HG02852 (cell line): ENCODE results near the gene SOCS6.
"Not testable (repeated sequence)": the region's sequence is repeated elsewhere in the genome, so short reads cannot be mapped to it uniquely, and the experiment has no call there.

Experiments used
- ATAC-seq: cut with Tn5 transposase; IDR thresholded peaks from one replicate; pipeline ENCODE4 v1.9.1; 2021; ENCODE audit warnings: mild to moderate bottlenecking, moderate library complexity; ENCODE audit not compliant: unreplicated experiment

Gene SOCS6

DNA sequence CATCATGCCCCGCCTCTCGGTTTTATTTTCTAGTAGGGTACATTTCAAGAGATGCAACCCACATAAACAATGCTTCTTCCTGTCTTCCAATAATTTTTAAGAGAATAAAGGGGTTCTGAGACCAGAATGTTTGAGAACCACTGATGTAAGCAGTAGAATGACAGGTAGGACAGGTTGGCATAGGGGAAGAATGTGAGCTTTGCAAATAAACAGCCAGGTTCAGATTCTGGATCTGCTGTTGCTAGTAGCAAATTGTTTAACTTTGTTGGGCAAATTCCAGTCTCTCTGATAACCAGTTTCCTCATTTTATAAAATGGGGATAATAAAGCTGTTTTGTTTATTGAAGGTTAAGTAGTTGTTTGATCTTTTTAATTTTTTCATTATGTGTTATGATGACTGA is 32.8 kb downstream of the SOCS6 start:
- ATAC-seq, result no peak

DNA sequence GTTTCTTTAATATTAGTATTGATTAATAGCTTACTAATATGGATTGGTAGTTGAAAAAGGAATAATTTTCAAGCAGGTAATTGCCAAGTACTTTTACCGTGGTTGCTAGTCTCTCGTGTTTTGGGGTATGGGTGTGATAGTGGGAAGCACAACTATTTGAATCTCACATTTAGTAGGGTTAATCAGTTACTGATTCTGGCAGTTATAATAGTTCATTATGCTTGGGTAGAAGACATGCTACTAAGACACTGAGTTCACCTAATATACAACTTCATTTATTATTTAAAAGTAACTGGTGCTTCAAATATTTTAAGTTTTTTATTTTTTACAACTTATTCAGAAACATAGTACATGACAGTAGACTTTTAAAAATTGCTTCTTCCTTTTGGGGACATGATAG is 33.5 kb downstream of the SOCS6 start:
- no peak for ATAC-seq

DNA sequence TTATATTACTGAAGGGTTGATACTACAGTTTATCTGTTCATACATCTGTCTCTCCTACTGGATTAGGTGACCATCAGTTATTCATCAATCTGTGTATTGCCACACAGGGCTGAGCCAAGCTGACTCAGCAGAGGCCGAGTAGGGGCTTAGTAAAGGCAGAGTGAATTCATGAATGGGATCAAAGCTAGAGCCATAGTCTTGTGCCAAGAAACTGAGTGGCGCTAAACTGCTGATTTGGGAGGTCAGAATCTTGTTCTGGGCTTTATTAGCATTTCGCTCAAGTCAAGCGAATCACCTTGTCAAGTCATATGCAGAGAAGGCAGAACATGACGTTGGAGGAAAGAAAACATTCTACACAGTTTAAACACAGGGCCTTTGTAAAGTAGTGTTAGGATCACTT is 34.1 kb downstream of the SOCS6 start:
- no peak for ATAC-seq

DNA sequence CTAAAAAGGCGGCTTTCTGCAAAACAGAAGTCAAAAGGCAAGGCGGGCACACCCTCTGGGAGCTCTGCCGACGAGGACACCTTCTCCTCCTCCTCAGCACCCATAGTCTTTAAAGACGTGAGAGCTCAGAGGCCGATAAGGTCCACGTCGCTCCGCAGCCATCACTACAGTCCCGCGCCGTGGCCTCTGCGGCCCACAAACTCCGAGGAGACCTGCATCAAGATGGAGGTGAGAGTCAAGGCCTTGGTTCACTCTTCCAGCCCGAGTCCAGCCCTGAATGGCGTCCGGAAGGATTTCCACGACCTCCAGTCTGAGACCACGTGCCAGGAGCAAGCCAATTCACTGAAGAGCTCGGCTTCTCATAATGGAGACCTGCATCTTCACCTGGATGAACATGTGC is 36.1 kb downstream of the SOCS6 start:
- ATAC-seq, result no peak

DNA sequence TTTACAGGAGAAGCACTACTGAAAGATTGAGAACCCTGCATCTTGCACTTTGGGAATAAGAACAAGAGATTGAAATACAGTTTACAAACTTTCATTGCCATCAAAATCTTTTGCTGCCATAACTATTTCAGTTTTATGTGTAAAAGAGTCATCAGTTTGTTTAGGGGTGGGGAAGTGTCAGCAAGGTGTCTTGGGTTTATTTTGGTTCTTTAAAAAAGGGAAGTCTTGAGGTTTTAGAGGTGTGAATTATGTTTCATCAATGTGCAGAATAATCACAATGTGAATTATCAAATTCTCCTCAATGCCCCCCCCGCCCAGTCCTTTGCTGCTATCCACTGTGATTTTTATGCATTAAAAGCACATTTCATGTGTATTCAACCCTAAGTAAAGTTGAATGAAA is 37.4 kb downstream of the SOCS6 start:
- no peak for ATAC-seq

DNA sequence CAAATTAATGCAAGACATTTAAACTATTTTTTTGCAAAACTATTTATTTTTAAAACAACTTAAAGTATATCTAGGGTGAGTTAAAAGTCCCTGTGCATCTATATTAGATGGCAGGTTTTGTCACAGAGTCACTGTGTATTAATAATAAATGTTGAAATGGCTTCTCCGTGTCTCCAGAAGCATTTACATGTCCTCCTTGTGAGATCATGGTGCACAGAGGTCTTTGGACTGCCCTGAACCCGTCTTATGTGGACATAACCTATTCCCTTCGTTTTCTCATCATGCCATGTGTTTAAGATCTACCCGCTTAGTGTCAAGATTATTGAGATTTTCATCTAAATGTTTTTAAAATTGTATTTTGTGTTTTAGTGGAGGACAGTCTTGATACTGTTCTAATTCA is 39.3 kb downstream of the SOCS6 start:
- ATAC-seq, result no peak

DNA sequence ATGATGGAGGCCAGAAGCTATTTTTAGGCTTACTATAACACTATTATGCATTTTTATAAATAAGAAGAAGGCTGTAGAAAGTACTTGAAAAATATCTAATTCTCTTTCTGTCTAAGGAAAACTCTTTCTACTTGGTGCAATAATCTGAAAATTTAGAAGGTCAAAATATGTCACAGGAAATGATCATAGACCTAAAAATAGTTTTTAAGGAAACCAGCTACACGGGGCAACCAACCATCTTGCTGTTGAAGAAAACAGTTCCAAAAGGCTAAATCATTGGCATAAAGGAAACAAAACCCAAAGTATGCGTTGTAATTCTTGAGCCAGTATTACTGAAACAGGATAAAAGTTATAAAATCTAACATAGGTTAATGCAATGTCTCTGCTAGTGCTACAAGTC is 40.2 kb downstream of the SOCS6 start:
- no peak for ATAC-seq

DNA sequence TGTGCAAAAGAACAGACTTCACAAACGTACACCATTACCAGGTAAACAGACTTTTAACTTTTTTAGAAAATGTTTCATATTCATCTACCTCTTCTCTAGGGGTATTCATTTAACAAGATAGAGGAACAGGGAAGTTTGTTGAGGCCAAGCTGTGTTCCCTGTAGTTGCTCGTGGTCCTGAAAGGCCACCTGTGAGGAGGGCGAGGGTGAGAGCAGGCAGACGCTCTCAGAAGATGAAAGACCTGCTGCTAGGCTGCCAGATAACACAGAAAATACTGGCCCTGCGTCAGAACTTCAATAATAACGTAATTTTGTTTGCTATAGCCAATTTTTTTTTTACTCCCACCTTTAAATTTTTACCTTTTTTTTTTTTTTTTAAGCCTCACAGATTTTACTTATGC is 42.0 kb downstream of the SOCS6 start:
- no peak for ATAC-seq

DNA sequence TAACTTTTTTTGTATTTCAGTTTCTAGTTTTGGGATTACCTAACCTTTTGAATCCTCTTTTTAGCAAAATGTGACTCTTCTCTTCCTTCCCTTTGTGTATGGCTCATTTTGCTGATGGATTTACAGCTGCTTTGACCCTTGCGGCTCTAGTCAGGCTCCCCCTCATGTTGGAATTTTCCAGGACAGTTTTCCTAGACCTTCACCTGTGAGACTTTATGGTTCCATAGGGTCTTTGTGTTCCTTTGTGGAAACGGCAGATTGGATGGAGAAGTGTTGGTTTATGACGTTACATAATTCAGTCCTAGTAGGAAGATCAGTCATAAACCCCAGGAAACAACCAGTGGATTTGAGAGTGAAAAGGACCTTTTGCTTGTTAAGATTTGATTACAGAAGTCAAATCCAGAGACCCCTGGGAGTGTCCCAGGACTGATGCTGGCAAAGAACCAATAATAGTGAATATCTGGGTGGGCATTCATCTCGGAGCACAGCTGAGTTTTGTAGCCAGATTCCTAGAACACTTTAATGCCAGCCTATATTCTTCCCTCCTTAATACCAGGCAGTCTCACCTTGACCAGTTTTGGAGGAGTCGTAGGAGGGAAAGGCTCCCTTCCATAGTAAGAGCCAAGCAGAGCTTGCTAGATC is 42.7 kb downstream of the SOCS6 start:
- ATAC-seq, result no peak

DNA sequence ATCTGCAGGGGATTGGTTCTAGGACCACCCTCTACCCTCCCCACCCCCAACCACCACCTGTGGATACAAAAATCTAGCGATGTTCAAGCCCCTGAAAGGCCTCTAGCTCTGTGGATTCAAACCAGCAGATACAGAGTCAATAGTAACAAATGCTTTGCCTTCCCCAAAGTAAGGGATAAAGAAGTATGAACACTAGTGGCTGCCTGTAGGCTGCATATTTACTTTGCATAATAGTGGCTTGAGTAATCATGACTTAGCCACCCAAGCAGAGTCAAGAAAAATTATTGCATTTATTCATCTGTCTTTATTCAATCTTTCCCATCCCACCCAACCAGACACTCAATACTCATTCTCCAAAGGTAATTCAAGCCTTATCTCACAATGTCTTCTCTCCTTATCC is 43.8 kb downstream of the SOCS6 start:
- ATAC-seq, result no peak

DNA sequence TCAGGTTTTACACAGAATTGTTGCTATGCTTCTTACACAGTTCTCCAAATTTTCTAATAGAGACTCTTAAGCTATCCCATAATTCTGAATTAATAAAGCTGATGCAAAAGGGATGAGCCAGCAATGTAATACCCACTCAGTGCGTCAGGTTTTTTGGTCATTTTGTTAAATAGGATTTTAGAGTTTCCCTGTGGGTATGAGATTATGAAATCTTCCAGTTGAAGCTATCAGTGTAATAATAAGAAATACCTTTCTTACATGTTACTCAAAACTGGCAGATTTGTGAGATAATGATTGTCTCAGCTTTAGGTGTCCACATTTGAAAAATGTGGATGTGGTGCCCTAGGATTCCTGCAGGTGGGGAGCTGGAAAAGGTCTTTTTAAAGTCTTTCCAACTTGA is 44.5 kb downstream of the SOCS6 start:
- no peak for ATAC-seq

DNA sequence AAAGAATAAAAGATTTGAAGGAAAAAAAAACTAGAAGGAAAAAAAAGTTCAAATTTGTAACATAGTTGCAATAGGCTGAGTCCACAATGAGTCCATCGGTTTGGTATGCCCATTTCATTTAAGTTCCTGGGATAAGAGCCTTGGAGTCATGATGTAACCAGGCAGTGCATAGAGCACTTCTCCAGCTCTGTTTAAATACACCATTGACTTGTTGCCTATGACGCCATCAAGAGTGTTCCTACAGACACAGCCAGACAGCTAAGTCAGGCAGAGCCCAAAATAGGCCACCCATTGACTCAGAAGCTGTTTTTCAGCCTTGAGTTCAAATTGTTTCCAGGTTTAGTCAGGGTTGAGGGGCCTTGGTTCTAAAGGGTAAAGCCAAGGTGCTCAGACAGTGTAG is 44.9 kb downstream of the SOCS6 start:
- no peak for ATAC-seq

DNA sequence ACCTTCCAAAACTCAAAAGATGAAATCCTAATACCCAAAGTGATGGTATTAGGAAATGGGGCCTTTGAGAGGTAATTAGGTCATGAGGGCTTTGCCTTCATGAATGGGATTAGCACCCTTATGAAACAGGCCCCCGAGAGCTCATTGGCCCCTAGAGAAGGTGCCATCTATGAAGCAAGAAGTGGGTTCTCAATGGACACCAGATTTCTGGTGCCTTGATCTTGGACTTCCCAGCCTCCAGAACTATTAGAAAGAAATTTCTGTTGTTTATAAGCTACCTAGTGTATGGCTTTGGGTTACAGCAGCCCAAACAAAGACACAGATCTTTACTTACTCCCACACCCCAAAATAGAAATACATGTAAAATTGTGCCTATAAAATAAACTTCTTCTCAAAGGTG is 45.4 kb downstream of the SOCS6 start:
- no peak for ATAC-seq

DNA sequence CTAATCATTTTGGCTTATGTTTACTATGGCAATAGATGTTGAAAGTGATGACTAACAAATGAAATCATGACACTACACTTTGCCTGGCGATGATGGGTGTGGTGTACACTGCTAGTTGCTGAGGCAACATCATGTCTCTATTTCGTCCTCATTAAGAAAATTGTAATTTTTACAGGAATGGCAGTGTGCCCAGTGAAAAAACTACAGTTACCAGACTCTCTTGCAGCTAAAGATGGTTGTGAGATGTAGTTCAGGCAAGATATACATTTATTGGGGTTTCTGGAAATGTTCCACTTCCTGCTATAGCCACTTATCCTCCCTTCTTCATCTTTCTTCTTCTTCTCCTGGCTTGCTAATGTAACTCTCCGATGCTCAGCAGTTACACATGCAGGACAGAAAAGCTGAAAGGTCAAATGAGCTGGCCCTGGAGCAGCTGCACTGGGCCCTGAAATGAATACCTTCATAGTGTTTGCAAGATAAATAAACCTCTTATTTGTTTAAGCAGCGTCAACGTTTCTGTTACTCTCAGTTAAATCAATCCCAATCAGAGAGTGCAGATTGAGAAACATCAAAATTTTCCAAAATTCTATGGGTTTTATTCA is 46.0 kb downstream of the SOCS6 start:
- ATAC-seq, result no peak

DNA sequence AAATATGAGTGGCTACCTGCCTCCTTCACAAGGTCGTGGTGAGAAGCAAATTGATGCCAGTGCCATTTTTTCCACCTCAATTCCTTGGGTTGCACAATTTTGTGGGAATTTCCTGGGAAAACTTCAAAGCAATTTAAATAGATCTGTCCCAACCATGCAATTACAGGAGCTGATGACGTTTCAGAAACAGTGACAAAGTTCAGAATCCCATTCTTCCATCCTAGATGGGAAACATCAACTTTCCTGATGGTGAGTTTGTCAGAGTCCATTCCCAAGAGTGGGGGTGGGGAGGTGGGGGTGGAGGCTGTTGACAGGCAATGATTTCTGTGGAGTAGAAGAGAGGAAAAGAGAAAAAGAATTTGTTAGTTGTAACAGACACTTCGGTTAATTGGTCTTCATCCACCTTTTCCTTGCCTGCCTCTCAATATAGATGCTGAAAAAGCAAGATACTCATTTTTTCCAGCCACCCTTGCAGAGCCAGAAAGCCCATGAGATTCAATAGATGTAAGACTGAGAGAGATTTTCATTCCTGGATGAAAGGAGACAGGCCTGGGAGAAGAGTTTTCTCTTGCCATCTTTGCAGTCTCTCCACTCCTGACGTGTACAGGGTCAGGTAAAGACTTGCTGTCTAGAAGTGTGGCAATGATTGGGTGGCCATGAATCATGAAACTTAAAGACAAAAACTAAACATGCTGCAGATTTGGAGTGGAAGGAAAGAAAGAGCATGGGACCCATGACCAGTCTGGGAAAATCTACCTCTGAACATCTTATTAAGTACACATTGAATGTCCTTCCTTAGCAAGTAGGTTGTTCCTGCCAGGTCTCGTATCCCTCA is 47.3 kb downstream of the SOCS6 start:
- ATAC-seq, result no peak

DNA sequence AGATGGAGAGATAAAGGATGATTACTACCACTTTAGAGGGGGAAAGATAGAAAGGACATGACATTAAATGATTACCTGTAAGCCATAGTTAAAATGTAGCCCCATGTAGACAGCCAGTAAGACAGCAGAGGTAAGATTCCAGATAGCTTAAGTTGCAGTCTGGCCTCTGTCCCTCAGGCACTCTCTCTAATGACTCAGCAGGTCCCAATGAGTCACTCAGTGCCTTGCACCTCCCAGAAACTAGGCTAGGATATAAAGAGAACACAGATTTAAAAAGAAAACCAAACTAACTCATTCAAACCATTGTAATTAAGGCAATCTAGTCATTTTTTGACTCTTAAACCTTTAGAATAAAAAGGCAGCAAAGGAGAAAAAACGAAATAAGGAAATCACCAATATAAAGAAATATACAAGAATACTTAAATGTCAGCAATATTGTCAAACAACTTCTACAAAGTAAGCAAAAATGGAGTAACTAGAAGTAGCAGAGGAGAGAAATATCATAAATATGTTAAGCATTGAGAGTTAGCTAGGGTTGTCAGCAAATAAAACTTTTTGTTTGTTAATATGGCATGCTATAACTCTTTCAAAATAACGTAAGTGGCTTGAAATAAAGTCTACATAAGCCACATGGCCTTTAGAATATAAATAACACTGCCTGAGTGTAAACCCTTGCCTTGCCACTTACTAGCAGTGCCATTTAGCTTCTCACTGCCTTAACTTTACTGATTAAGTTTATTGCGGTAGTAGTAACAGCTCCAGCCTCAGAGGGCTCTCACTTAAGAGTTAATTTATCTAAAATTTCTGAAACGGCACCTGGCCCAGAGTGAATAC is 48.5 kb downstream of the SOCS6 start:
- peak; percentile 47 for ATAC-seq

DNA sequence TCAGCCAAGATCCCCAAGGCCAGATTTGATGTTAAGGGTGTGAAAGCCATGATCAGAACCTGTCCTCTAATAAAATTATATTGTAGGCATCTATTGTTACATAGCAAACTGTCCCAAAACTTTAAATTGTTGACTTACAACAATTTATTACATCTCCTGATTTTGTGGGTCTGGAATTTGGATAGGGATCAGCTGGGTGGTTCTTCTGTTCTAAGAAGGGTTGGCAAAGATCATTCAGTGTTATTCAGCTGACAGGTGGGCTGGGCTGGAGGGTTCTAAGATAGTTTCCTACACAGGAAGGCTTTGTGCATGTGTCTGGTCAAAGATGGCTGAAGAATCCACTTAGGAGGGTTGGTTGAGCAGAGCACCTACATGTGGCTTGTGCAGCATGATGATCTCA is 50.0 kb downstream of the SOCS6 start:
- ATAC-seq, result no peak

DNA sequence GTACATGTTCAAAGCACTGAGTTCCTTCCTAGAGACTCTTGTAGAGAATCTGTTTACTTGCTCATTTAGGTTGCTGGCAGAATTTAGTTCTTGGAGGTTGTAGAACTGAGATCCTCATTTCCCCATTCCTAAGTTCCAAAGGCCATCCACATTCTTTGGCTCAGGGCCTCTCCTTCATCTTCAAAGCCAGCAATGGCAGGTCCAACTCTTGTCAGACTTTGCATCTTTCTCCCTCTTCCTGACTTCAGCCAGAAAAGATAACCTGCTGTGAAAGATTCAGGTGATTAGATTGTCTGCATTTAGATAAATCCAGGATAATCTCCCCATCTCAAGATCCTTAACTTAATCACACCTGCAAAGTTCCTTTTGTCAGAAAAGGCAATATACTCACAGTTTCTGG is 51.1 kb downstream of the SOCS6 start:
- ATAC-seq, result no peak

DNA sequence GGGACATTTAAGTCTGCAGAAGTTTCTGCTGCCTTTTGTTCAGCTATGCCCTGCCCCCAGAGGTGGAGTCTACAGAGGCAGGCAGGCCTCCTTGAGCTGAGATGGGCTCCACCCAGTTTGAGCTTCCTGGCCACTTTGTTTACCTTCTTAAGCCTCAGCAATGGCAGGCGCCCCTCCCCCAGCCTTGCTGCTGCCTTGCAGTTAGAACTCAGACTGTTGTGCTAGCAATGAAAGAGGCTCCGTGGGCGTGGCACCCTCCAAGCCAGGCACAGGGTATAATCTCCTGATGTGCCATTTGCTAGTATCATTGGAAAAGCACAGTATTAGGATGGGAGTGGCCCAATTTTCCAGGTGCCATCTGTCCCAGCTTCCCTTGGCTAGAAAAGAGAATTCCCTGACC is 59.6 kb downstream of the SOCS6 start:
- not testable (repeated sequence) for ATAC-seq

DNA sequence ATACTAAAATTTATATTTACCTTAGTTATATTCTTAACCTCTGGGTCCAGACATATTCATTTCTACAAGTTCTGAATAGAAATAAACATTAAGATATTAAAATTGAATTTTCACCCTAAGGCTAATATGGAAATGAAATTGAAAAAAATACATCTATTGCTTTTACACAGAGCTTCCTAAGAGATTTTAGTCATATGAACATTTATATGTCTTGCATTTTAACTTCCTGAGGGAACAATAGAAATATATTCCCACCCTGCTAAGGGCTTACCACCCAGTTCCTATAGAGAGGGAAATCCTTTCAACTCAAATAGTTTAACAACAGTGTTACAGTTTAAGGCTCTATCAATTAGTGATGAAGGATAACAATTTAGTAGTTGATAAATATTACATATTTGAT is 60.5 kb downstream of the SOCS6 start:
- no peak for ATAC-seq

DNA sequence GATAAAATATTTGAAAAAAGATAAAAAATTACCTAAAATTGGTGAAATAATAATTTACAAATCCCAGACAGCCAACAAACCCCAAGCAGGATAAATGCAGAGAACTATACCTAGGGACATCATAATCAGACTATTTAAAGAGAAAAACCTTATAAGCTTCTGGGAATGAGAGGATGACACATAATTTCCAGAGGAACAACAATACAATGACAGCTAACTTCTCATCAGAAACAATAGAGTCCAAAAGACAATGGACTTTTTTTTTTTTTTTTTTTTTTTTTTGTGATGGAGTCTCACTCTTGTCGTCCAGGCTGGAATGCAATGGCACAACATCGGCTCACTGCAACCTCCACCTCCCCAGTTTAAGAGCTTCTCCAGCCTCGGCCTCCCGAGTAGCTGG is 65.2 kb downstream of the SOCS6 start:
- ATAC-seq, result no peak
